GM13976 (cell line): ENCODE results near the gene LMAN2.

Source experiments
- DNase-seq: peaks from one replicate; pipeline ENCODE4 v3.0.0; 2012; ENCODE audit warnings: low spot score
- in situ Hi-C: fragments of 300-500 bp; cut with MboI; formaldehyde crosslinking; loops from one replicate; pipeline ENCODE4 v1.12.0; 2022; ENCODE audit warnings: low sequenced_read_pairs, mixed read lengths, inconsistent platforms; ENCODE audit not compliant: unreplicated experiment
- TF ChIP-seq, protein P1 (sequence below): IDR thresholded peaks from 2 replicates; pipeline ENCODE4 v1.5.1; 2012; ENCODE audit warnings: borderline replicate concordance, mild to moderate bottlenecking; ENCODE audit not compliant: insufficient read depth; ENCODE audit errors: extremely low read depth, missing control alignments, control extremely low read depth

Gene LMAN2

DNA sequence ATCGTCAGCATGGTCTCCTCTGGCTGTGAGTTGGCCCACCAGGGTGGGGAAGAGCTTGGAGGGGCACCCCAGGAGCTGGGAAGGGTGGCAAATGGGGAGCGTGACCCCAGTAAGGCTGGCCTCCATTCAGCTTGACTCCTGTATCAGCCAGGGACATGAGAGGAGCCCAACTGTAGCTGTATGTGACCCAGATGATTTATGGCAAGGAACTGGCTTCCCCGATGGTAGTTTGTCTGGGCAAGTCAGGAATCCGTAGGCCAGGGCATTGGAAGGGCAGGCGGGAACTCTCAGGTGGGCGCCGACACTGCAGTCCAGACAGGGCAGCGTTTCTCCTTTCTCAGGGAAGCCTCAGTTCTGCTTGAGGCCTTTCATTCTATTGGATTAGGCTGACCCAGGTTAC, 35.1 kb upstream of the LMAN2 start:
- TF ChIP-seq, protein P1, sequence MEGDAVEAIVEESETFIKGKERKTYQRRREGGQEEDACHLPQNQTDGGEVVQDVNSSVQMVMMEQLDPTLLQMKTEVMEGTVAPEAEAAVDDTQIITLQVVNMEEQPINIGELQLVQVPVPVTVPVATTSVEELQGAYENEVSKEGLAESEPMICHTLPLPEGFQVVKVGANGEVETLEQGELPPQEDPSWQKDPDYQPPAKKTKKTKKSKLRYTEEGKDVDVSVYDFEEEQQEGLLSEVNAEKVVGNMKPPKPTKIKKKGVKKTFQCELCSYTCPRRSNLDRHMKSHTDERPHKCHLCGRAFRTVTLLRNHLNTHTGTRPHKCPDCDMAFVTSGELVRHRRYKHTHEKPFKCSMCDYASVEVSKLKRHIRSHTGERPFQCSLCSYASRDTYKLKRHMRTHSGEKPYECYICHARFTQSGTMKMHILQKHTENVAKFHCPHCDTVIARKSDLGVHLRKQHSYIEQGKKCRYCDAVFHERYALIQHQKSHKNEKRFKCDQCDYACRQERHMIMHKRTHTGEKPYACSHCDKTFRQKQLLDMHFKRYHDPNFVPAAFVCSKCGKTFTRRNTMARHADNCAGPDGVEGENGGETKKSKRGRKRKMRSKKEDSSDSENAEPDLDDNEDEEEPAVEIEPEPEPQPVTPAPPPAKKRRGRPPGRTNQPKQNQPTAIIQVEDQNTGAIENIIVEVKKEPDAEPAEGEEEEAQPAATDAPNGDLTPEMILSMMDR: no peak

DNA sequence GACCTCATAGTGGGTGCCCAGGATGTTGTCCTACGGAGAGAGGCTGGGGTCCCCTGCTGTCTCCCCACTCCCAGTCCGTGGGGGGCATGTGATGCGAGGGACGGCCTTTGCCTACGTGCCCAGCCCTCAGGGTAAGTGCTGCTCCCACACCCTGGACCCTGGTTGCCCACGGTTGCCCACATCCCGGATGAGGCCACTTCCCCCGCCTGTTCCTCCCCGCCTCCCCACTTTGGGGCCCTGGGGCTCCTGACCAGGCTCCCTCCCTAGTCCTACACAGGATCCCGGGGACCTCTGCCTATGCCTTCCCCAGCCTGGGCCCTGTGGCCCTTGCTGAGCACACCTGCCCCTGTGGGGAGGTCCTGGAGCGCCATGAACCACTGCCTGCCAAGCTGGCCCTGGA, 34.3 kb upstream of the LMAN2 start:
- DNase-seq: no peak
- TF ChIP-seq, protein P1: no peak
- in situ Hi-C loops: no loop called here

More for the DNA sequence above, 35.1 kb upstream of the LMAN2 start:
- DNase-seq: no peak
- in situ Hi-C loops: no loop called here

DNA sequence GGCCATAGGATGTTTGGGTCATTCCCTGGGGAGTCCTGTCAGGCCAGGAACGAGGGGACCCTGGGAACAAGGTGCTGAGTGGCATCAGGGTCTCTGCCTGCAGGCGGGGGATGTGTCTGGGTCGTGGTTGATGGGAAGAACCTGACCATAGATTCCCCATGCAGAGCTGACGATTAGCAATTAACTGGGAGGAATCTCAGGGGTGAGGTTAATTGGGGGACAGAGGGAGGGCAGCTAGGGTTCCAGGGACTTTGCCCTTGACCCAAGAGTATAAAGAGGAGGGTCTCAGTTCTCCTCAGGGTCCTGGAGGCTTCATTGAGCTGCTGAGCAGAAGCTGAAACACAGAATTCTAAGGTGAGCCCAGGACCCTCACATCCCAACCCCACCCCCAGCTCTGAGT, 32.7 kb upstream of the LMAN2 start, which contains the start of gene SLC34A1:
SLC34A1 (plus strand) TSS at position 301 of the 400 bp plus-strand sequence. CDS start 1,308 bp downstream, outside the sequence.
- no peak for DNase-seq
- in situ Hi-C loops: no loop called here
- TF ChIP-seq, protein P1: no peak

DNA sequence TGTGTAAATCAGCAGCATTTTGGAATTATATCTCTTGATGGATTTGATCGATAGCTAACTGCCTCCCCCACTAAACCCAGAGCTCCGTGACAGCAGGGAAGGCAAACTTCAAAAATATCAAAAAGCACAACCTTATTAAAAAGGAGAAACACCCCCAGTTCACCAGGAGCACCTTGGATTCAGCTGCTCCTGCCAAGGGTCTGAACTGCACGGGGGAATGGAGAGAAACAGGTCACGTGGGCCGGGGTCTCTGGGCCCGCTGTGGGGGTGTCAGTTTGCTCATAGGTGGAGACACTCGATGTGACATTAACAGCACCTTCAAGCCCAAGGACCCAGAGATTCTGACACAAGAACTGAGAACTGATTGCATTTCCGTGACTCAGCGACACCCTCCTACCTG, 31.7 kb upstream of the LMAN2 start:
- in situ Hi-C loops: no loop called here
- TF ChIP-seq, protein P1: no peak
- no peak for DNase-seq

DNA sequence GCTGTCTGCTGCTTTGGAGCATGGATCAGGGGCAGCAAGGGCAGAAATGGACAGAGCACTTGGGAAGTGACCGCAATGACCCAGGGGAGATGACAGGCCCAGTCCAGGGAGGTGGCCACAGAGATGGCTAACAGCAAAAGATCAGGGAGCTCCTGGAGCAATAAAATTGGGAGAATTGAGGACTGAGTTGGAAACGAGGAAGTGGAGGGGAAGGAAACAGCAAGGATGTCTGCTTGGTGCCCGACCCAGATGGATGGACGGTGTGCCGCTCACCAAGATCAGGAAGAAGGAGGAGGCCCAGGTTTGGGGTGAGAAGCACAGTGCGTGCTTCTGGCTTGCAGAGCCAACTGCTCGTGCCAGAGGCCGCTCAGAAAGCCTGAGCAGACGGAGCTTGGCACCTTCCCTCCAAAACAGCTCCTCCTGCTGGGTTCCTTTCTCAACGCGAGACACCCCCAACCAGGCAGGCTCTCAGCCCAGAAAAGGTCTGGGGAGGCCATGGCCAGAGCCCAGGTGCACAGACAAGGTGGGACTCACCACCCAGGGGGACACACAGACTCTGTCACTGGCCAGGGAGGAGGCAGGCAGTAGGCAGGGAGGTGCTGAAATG, 31.1 kb upstream of the LMAN2 start:
- TF ChIP-seq, protein P1: no peak
- in situ Hi-C loops: no loop called here
- DNase-seq: no peak

DNA sequence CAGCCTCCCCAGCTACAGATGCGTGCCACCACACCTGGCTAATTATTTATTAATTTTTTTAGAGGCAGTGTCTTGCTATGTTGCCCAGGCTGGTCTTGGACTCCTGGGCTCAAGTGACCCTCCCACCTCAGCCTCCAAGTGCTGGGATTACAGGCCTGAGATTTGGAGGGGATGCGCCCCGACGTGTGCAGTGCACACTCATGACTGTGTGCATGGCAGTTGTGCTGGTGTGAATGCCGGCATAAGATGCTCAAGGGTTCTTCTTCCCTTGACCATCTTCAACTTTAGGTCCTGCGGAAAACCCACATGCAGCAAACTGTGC, 29.3 kb upstream of the LMAN2 start:
- TF ChIP-seq, protein P1: no peak
- in situ Hi-C loops: no loop called here
- DNase-seq: no peak
